Inflammatory macrophage (primary cell): ENCODE measurements around the gene APC.

Experiments
- DNase-seq, 2 donors: peaks; one replicate each; pipeline ENCODE4 v3.0.0-alpha.2; 2020 to 2022
- total RNA-seq, 18 experiments: gene quantifications; one replicate each; lab custom pipeline; 2026; ENCODE audit warnings: mixed read lengths in 6 of 18, inconsistent platforms in 2 of 18; lab: John Stamatoyannopoulos, UW

APC gene
- total RNA-seq: 55.4 to 174 (median 97.1) reads per million in 18 experiments

- DNase-seq: peak; percentile 80 to 83
These were observed at the start of gene APC for GRCh38 chr5:112737463-112738190. APC (plus strand) TSS chr5:112737885; CDS start chr5:112754891, 17,006 bp downstream.

GRCh38 chr5:112689155-112689909 is 48.4 kb upstream of the APC start:
- no peak for DNase-seq

- DNase-seq: no peak
These were observed 46.9 kb upstream of the APC start for GRCh38 chr5:112690605-112691338.

GRCh38 chr5:112691339-112691680 is 46.4 kb upstream of the APC start:
- no peak for DNase-seq

GRCh38 chr5:112691758-112692157 is 45.9 kb upstream of the APC start:
- DNase-seq: peak; percentile 19 to 40

- no peak for DNase-seq
These were observed 45.2 kb upstream of the APC start for GRCh38 chr5:112692472-112692871.

- DNase-seq: no peak
These were observed 44.4 kb upstream of the APC start for GRCh38 chr5:112693301-112693700.

GRCh38 chr5:112694853-112695709 is 42.6 kb upstream of the APC start:
- DNase-seq: no peak

GRCh38 chr5:112696786-112697185 is 40.9 kb upstream of the APC start:
- no peak for DNase-seq

GRCh38 chr5:112697322-112697721 is 40.4 kb upstream of the APC start:
- DNase-seq: no peak

- DNase-seq: no peak
These were observed 39.9 kb upstream of the APC start for GRCh38 chr5:112697833-112698232.

- peak in 1 of 2 donors; percentile 16 for DNase-seq
These were observed 33.5 kb upstream of the APC start for GRCh38 chr5:112703866-112704820.

- DNase-seq: no peak
These were observed 31.2 kb upstream of the APC start for GRCh38 chr5:112706446-112707016.

- DNase-seq: peak; percentile 98 to 99
These were observed 30.2 kb upstream of the APC start for GRCh38 chr5:112707187-112708102.

- DNase-seq: peak; percentile 9 to 54
These were observed 29.5 kb upstream of the APC start for GRCh38 chr5:112708103-112708622.

GRCh38 chr5:112709416-112709815 is 28.3 kb upstream of the APC start:
- no peak for DNase-seq

GRCh38 chr5:112710896-112711295 is 26.8 kb upstream of the APC start:
- no peak for DNase-seq

GRCh38 chr5:112711436-112711835 is 26.2 kb upstream of the APC start:
- peak in 1 of 2 donors; percentile 21 for DNase-seq

- DNase-seq: no peak
These were observed 24.5 kb upstream of the APC start for GRCh38 chr5:112713206-112713605.
